Germinal center (tissue), 1 donor: ENCODE data around the gene PSMD4.
"Not testable (repeated sequence)": the region's sequence is repeated elsewhere in the genome, so short reads cannot be mapped to it uniquely, and the experiment has no call there.

ENCODE experiments used
- DNase-seq: peaks from one replicate; pipeline ENCODE4 v3.0.0; 2012; ENCODE audit warnings: mixed read lengths, low spot score

The PSMD4 gene

GRCh38 chr1:151273924-151274466, 19.5 kb downstream of the PSMD4 start:
- DNase-seq: no peak

GRCh38 chr1:151275341-151275740, 20.8 kb downstream of the PSMD4 start:
- not testable (repeated sequence) for DNase-seq

- DNase-seq: peak; percentile 12
These were observed 22.7 kb downstream of the PSMD4 start for GRCh38 chr1:151277249-151277648.

DNA sequence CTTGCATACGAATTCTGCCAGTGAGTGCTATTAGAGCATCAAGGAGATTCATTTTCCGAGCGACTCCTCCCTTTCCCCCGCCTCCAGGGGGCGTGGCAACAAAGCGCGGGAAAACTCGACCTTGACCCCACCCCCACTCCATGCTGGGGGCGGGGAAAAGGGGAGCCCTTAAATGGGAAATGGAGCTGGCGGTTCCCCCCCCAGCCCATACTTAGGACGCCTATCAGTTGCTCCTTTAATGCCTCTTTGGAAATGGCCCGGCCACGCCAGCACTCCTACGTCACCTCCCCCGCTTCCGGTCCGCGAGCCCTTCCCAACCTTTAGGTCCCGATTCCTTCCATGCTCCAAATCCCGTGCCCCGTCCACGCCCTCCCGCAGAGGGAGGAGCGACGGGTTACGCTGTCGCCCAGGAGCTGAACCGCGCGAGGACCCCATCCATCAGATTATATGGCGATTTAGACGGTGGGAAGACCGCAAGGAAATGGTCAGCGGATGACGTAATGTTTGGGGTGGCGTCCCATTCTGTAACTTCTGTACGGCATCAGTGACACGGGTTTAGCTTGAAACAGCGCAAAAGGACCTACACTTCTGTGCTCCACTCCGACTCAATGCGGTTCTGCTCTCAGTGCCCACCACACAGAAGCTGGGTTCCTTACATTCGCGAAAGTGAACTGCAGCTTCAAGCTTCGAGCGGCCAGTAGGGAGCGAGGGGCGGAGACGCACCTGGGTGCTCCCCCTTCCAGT, 26.9 kb downstream of the PSMD4 start:
- DNase-seq: peak; percentile 93

DNA sequence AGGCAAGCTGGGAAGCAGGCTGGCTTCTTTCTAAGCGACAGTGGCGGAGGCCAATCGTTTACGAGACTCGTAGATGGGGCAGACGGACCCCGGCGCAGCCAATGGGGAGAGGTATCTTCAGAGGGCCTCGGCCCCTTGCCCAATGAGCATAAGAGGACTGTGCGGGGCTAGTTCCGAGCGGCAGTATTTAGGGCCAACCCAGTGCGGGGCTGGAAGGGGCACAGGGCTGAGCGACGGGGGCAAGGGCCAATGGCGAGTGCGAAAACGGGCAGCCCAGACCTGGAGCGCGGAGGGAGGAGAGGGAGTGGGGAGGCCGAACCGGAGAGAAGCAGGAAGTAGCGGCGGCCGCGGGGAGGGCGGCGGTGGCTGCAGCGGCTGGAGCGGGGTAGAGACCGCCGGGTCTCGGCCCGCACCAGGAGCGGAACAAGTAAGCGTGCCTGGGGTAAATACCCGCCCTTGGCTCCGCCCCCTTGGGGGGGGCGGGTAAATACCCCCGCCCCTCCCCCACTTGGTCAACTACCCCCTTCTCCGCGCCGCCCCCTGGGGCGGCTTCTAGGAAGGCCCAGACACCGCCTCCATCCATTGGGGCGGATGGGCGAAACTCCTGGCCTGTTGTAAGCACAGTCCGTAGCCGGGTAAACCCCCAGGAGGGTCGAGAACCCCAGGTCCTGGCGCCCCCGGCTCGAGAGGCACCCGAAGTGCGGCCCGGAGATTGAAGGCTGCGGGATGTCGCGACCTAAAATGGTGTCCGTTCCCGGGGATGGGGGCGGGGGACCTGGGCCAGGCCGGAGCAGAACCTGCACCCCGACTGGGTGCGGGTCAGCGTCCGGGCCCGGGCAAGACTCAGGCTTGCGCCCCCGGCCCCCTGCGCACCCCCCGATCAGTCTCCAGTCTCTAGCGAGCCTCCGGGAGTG, 27.7 kb downstream of the PSMD4 start, which contains the start of gene ZNF687:
Gene ZNF687, plus strand, starts transcription at position 331 of the 914 bp plus-strand sequence. CDS start 3,993 bp downstream, outside the sequence.
- peak; percentile 100 for DNase-seq

- peak; percentile 49 for DNase-seq
These were observed 28.6 kb downstream of the PSMD4 start for GRCh38 chr1:151282883-151283725.

DNA sequence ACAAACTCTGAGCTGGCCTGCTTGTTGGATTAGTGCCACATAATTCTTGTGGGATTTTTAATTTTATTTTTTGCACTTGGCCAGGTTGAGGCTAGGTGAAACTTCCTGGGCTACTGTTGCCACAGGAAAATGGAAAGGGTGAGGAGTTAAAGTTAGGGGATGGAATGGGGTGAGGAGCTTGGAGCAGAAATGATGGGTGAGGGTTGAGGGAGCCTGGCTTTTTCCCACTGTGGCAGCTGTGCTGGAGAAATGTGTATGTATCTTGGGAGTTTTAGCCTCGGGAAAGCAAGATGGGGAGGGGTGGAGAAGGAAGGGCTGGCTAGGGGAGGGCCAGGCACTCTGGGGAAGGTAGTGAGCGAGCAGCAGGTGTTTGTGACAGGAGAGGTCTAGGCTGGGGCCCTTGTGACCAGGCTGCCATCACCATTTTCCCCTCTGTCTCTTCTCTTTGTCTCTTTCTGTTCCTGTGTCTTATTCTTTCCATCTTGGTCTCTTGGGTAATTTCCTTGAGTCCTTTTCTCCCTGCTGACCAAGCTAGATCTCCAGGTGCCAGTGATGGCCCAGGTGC, 29.6 kb downstream of the PSMD4 start:
- DNase-seq: no peak

- DNase-seq: no peak
These were observed 32.2 kb downstream of the PSMD4 start for GRCh38 chr1:151286619-151287340.

- no peak for DNase-seq
These were observed 32.8 kb downstream of the PSMD4 start for GRCh38 chr1:151287341-151287699.

DNA sequence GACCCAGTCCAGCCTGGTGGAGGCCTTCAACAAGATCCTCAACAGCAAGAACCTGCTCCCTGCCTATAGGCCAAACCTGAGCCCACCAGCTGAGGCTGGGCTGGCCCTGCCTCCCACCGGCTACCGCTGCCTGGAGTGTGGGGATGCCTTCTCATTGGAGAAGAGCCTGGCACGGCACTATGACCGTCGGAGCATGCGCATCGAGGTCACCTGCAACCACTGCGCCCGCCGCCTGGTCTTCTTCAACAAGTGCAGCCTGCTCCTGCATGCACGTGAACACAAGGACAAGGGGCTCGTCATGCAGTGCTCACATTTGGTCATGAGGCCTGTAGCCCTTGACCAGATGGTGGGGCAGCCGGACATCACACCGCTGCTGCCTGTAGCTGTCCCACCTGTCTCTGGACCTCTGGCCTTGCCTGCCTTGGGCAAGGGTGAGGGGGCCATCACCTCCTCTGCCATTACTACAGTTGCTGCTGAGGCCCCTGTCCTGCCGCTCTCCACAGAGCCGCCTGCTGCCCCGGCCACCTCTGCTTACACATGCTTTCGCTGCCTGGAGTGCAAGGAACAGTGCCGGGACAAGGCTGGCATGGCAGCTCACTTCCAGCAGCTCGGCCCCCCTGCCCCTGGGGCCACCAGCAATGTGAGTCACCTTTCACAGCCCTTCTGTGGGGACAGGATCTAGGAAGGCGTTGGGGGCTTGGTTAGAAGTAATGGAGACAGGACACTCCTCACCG, 33.4 kb downstream of the PSMD4 start:
- no peak for DNase-seq

DNA sequence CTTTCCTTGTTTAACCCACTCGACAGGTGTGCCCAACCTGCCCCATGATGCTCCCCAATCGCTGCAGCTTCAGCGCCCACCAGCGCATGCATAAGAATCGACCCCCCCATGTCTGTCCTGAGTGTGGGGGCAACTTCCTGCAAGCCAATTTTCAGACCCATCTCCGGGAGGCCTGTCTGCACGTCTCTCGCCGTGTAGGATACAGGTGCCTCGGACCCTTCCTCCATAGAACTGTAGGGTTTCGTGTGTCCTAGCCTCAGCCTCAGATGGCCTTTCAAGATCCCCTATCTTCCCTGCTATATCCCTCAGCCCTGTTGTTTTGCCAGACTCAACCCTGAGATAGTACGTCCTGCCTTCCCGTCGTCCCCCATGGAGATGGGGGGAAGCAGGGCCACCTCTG, 34.0 kb downstream of the PSMD4 start:
- no peak for DNase-seq

DNA sequence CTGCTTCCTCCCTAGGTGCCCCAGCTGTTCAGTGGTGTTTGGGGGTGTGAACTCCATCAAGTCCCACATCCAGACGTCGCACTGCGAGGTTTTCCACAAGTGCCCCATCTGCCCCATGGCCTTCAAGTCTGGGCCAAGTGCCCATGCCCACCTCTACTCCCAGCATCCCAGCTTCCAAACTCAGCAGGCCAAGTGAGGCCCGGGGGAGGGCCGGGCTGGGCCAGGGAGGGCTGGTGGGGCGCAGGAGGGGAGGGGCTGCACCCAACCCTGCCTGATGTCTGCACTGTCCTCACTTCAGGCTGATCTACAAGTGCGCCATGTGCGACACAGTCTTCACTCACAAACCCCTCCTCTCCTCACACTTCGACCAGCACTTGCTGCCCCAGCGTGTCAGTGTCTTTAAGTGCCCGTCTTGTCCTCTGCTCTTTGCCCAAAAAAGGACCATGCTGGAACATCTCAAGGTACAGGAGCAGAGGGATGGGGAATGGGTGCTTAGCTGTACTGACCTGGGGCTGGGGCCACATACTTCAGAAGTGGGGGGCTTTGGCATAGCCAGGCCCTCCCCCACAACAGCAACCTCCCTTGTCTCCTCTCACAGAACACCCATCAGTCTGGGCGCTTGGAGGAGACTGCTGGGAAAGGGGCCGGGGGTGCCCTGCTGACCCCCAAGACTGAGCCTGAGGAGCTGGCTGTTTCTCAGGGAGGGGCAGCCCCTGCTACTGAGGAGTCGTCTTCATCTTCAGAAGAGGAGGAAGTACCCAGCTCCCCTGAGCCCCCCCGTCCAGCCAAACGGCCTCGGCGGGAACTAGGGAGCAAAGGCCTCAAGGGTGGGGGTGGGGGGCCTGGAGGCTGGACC, 34.8 kb downstream of the PSMD4 start:
- DNase-seq: no peak

DNA sequence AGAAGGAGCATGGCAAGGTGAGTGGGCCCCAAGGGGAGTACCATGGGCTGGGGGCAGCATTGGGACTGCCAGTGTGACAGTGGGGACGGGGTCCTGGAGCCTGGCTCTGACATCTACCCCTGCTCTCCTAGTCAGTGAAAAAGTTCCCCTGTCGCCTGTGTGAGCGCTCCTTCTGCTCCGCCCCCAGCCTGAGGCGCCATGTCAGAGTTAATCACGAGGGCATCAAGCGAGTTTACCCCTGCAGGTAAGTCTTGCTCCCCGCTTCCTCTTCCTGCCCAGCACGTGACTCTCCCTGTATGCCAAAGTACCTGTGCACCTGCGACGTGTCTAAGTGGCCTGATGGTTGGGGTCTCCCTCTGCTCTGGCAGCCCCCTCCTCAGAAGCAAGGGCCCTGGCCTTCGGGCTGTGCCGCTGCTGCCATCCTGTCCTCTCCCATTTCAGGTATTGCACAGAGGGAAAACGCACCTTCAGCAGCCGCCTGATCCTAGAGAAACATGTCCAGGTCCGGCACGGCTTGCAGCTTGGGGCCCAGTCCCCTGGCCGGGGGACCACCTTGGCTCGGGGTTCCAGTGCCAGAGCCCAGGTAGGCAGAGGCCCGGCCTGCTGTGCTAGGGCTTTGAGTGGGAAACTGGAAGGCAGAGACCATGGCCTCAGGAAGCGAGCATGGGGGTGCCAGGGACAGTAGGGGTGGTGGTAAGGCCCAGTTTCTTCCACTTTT, 35.6 kb downstream of the PSMD4 start:
- DNase-seq: no peak

GRCh38 chr1:151290709-151291303, 36.3 kb downstream of the PSMD4 start:
- no peak for DNase-seq

DNA sequence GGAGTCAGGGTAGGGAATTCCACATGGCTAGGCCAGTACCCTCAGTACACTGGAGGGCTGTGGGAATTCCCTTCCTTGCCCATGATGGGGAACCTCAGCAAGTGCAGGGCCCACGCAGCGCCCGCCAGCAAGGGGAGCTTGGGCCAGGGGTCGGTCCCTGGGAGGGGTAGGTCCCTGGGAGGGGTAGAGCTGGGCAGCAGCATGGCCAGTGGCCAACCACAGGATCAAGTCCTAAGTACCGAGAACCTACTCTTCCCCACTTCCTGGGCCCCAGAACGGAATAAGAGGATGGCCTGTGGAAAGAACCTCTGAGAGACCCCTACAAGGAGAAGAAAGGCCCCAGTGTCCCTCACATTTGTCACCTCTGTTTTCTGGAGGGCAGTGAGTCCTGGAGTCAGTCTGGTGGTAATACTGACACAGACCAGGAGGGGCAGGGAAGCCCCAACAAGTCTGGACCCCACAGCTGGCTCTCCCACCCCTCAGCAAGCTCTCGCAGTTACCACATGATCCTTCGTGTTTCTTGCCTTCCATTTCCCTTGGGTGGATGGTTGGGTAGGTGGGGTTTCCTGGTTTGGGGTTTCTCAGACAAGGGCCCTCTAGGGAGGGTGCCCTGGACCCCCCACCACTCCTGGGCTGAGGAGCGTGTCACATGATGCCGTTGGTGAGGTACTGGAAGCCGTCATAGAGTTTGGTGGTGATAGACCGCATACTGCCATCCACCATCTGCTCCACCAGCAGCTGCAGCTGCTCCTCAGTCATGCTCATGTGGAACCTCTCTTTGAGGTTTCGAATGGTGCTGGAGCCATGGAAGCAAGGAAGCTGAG, 37.9 kb downstream of the PSMD4 start:
- no peak for DNase-seq

- no peak for DNase-seq
These were observed 38.6 kb downstream of the PSMD4 start for GRCh38 chr1:151293093-151293492.
